Tibial nerve (tissue), 4 donors: Measurements from ENCODE around the gene SLBP. TPM values are rescaled to one million over a fixed set of nuclear protein-coding genes. Genes with fewer than 3 reads are reported as not detected.
A peak's percentile ranks its signal among the peaks of the same experiment; 100 is the strongest.

Experiments
- DNase-seq, 2 donors: peaks; one replicate each; pipeline ENCODE4 v3.0.0-alpha.2; 2019; ENCODE audit warnings: low spot score in 2 of 2
- H3K27ac ChIP-seq, 4 donors: fragments of 200-600 bp; sonication (generic) in 3 of 4; one replicate each; pipeline ENCODE4 v1.5.1; 2017 to 2019; ENCODE audit warnings: mild to moderate bottlenecking in 1 of 4
- H3K27me3 ChIP-seq, 2 donors: fragments of 200-600 bp; sonication (generic) in 1 of 2; one replicate each; pipeline versions ENCODE4 v1.5.1 to v1.6.0; 2017 to 2019
- H3K36me3 ChIP-seq, 3 donors: fragments of 200-600 bp; sonication (generic); one replicate each; pipeline ENCODE4 v1.5.1; 2018 to 2019
- H3K4me1 ChIP-seq, 4 donors: fragments of 200-600 bp; sonication (generic) in 3 of 4; one replicate each; pipeline ENCODE4 v1.5.1; 2017 to 2019
- H3K4me3 ChIP-seq, 4 donors: fragments of 200-600 bp; sonication (generic) in 3 of 4; one replicate each; pipeline ENCODE4 v1.5.1; 2017 to 2019; ENCODE audit warnings: mild to moderate bottlenecking in 1 of 4, moderate library complexity in 1 of 4
- H3K9me3 ChIP-seq, 4 donors: fragments of 200-600 bp; sonication (generic) in 3 of 4; one replicate each; pipeline ENCODE4 v1.5.1; 2017 to 2019
- EP300 ChIP-seq, 2 donors: sonication (generic); formaldehyde crosslinking; IDR thresholded peaks; one replicate each; pipeline ENCODE4 v1.6.1; 2017; ENCODE audit warnings: antibody characterized with exemption in 2 of 2, mild to moderate bottlenecking in 1 of 2
- POLR2A ChIP-seq, 2 donors: fragments of 450-650 bp; IDR thresholded peaks; one replicate each; pipeline ENCODE4 v1.6.1; 2017; ENCODE audit warnings: antibody characterized with exemption in 2 of 2, mild to moderate bottlenecking in 2 of 2, moderate library complexity in 2 of 2
- WGBS, 2 donors: methylation state at CpG; one replicate each; pipeline ENCODE4 v1.1.5; 2018; 5-methylcytosine and 5-hydroxymethylcytosine counted together
- total RNA-seq, 4 donors: library from RNA; depleted of rRNA; stranded (reverse); fragments of >200 nt; gene quantifications; one replicate each; pipeline ENCODE4 v1.1.0, GENCODE V29; 2016
- TF ChIP-seq, protein P1 (sequence below), 5 experiments: fragments of 200-600 bp in 3 of 5; fragments of 450-650 bp in 2 of 5; sonication (generic) in 3 of 5; IDR thresholded peaks; one replicate each; pipeline ENCODE4 v1.5.1; 2016 to 2019; ENCODE audit warnings: antibody characterized with exemption in 5 of 5, mild to moderate bottlenecking in 3 of 5, moderate library complexity in 2 of 5

Gene SLBP
- total RNA-seq, 4 donors from 2014 or later = 41.7 to 55.9 (median 53.5) TPM

GRCh38 chr4:1690698-1691097 lies 21.4 kb downstream of the SLBP start:
- no peaks in the 10 kb centered on the region for H3K9me3 ChIP-seq
- H3K4me1 ChIP-seq = no peaks in the 10 kb centered on the region
- no peaks in the 10 kb centered on the region for H3K27me3 ChIP-seq
- H3K4me3 ChIP-seq = no peak overlapping the region
- no peak for DNase-seq
- TF ChIP-seq EP300 (IDR thresholded peaks at IDR 0.05) (no peak), POLR2A (IDR thresholded peaks at IDR 0.05) (no peak)
- TF ChIP-seq, protein P1, sequence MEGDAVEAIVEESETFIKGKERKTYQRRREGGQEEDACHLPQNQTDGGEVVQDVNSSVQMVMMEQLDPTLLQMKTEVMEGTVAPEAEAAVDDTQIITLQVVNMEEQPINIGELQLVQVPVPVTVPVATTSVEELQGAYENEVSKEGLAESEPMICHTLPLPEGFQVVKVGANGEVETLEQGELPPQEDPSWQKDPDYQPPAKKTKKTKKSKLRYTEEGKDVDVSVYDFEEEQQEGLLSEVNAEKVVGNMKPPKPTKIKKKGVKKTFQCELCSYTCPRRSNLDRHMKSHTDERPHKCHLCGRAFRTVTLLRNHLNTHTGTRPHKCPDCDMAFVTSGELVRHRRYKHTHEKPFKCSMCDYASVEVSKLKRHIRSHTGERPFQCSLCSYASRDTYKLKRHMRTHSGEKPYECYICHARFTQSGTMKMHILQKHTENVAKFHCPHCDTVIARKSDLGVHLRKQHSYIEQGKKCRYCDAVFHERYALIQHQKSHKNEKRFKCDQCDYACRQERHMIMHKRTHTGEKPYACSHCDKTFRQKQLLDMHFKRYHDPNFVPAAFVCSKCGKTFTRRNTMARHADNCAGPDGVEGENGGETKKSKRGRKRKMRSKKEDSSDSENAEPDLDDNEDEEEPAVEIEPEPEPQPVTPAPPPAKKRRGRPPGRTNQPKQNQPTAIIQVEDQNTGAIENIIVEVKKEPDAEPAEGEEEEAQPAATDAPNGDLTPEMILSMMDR (IDR thresholded peaks at IDR 0.05) = no peak
- 96 to 97% methylated on average over 3 of the region's 3 CpGs for WGBS, 2 donors
- H3K36me3 ChIP-seq = peaks cover 0 to 55% (median 4%) of the 10 kb centered on the region in 3 donors
- H3K27ac ChIP-seq = no peak overlapping the region

GRCh38 chr4:1686440-1687036 lies 25.6 kb downstream of the SLBP start:
- no peaks in the 10 kb centered on the region for H3K9me3 ChIP-seq
- H3K27ac ChIP-seq = no peak overlapping the region
- H3K4me1 ChIP-seq = peaks cover 0 to 20% (median 2%) of the 10 kb centered on the region in 4 donors
- peaks cover 0 to 13% (median 0%) of the 10 kb centered on the region in 3 donors for H3K36me3 ChIP-seq
- H3K27me3 ChIP-seq = no peaks in the 10 kb centered on the region
- TF ChIP-seq, protein P1 (IDR thresholded peaks at IDR 0.05) = no peak
- TF ChIP-seq POLR2A (IDR thresholded peaks at IDR 0.05) = no peak
- H3K4me3 ChIP-seq = no peak overlapping the region
- DNase-seq = no peak
- WGBS, 2 donors = 50 to 54% methylated on average over 7 of the region's 7 CpGs

GRCh38 chr4:1685235-1686150 lies 26.6 kb downstream of the SLBP start:
- H3K9me3 ChIP-seq = no peaks in the 10 kb centered on the region
- no peak for DNase-seq
- peak overlapping the region in 2 of 4 donors; percentile 28 to 64 for H3K27ac ChIP-seq
- peaks cover 0 to 20% (median 2%) of the 10 kb centered on the region in 4 donors for H3K4me1 ChIP-seq
- WGBS, 2 donors = 76 to 79% methylated on average over 21 of the region's 23 CpGs
- TF ChIP-seq EP300 (IDR thresholded peaks at IDR 0.05) = no peak
- no peak for TF ChIP-seq POLR2A (IDR thresholded peaks at IDR 0.05)
- TF ChIP-seq, protein P1 (IDR thresholded peaks at IDR 0.05) = no peak
- H3K36me3 ChIP-seq = peaks cover 0 to 3% (median 0%) of the 10 kb centered on the region in 3 donors
- H3K27me3 ChIP-seq = no peaks in the 10 kb centered on the region
- H3K4me3 ChIP-seq = no peak overlapping the region

GRCh38 chr4:1684506-1685234 lies 27.4 kb downstream of the SLBP start:
- peak; percentile 90 to 92 for DNase-seq
- peaks cover 0 to 20% (median 2%) of the 10 kb centered on the region in 4 donors for H3K4me1 ChIP-seq
- WGBS, 2 donors = 31 to 88% methylated on average over 17 to 52 of the region's 66 CpGs
- H3K27me3 ChIP-seq = no peaks in the 10 kb centered on the region
- no peaks in the 10 kb centered on the region for H3K36me3 ChIP-seq
- no peaks in the 10 kb centered on the region for H3K9me3 ChIP-seq
- peak overlapping the region in 3 of 4 donors; percentile 56 to 71 (median 64) for H3K27ac ChIP-seq
- peak overlapping the region; percentile 41 to 86 (median 48) for H3K4me3 ChIP-seq
- TF ChIP-seq, protein P1 (IDR thresholded peaks at IDR 0.05) = no peak
- TF ChIP-seq POLR2A (IDR thresholded peaks at IDR 0.05) (no peak), EP300 (IDR thresholded peaks at IDR 0.05) (no peak)
